K562 (cell line): ENCODE results near the gene PPOX. TPM values are rescaled to one million over a fixed set of nuclear protein-coding genes. Genes with fewer than 3 reads are reported as not detected.

Experiments
- ATAC-seq: fragments of 200-7000 bp; cut with Tn5 transposase; 3 replicates; pipeline ENCODE4 v1.9.1; 2020; ENCODE audit warnings: moderate library complexity
- BruUV-seq: library from RNA; stranded (reverse); fragments of 400-500 nt; replicated peaks from 2 replicates; lab custom pipeline; 2021; lab: Mats Ljungman, UMichigan
- CTCF ChIA-PET: fragments of 300-600 bp; formaldehyde crosslinking; extraction: SDS; loops from one replicate; lab custom pipeline; 2021; ENCODE audit warnings: low intra/inter-chr PET ratio; lab: Yijun Ruan, JAX
- POLR2A ChIA-PET: fragments of 300-600, 350-650 bp; sonication (Branson Sonifier 250); formaldehyde crosslinking; extraction: SDS; loops from one replicate; lab custom pipeline; 2021; ENCODE audit warnings: antibody characterized with exemption, inconsistent platforms; lab: Yijun Ruan, JAX
- DNase-seq, 4 experiments: peaks; one replicate each; pipeline versions ENCODE4 v3.0.0 to v3.0.0-alpha.2; 2011 to 2018; ENCODE audit warnings: low spot score in 3 of 4, mixed read lengths in 3 of 4; ENCODE audit errors: extremely low read depth in 1 of 4
- FAIRE-seq: peaks from 2 replicates; lab custom pipeline; 2011; peaks lifted over from hg19 to GRCh38; lab: Jason Lieb, UNC
- H2AFZ ChIP-seq: 2 replicates; pipeline ENCODE4 v1.6.0; 2011; ENCODE audit warnings: low read depth, low read length, control low read depth, inconsistent platforms
- H3K27ac ChIP-seq: fragments of 200-600 bp; 3 replicates; pipeline ENCODE4 v1.8.0; 2011; ENCODE audit warnings: low read depth, mild to moderate bottlenecking, control low read depth, inconsistent platforms, low read length, moderate library complexity, mixed read lengths; ENCODE audit errors: extremely low read depth
- H3K27me3 ChIP-seq, 2 experiments: fragments of 300-600 bp in 1 of 2; 2 replicates in 1 of 2; 3 replicates in 1 of 2; pipeline versions ENCODE4 v1.6.0 to v1.8.0; 2011; ENCODE audit warnings: inconsistent platforms in 2 of 2, low read length in 2 of 2, mild to moderate bottlenecking in 1 of 2, mixed read lengths in 1 of 2, moderate library complexity in 1 of 2; ENCODE audit not compliant: control insufficient read depth in 2 of 2, insufficient read depth in 2 of 2
- H3K36me3 ChIP-seq: fragments of 300-600 bp; 3 replicates; pipeline ENCODE4 v1.8.0; 2011; ENCODE audit warnings: mild to moderate bottlenecking, low read length, inconsistent platforms; ENCODE audit not compliant: control insufficient read depth, insufficient read depth
- H3K4me1 ChIP-seq, 2 experiments: fragments of 200-600 bp in 1 of 2; replicated peaks in 1 of 2; 2 replicates in 1 of 2; 3 replicates in 1 of 2; pipeline versions ENCODE4 v1.5.1 to v1.8.0; 2011; ENCODE audit warnings: inconsistent platforms in 2 of 2, low read length in 2 of 2, mild to moderate bottlenecking in 1 of 2, mixed read lengths in 1 of 2, moderate library complexity in 1 of 2; ENCODE audit not compliant: control insufficient read depth in 2 of 2, insufficient read depth in 2 of 2
- H3K4me2 ChIP-seq: 2 replicates; pipeline ENCODE4 v1.6.1; 2011; ENCODE audit warnings: low read length, control low read depth, inconsistent platforms, mixed read lengths; ENCODE audit not compliant: insufficient read depth
- H3K4me3 ChIP-seq: fragments of 200-600 bp; sonication (generic), shearing (Covaris generic); 2 replicates; pipeline ENCODE4 v1.5.1; 2016; ENCODE audit warnings: control low read depth, inconsistent platforms
- H3K79me2 ChIP-seq: fragments of 200-600 bp; 3 replicates; pipeline ENCODE4 v1.8.0; 2011; ENCODE audit warnings: low read length, inconsistent platforms; ENCODE audit not compliant: control insufficient read depth, insufficient read depth
- H3K9ac ChIP-seq, 2 experiments: 2 replicates each; pipeline versions ENCODE4 v1.6.0 to v1.6.1; 2011; ENCODE audit warnings: low read depth in 2 of 2, low read length in 2 of 2, control low read depth in 1 of 2, inconsistent platforms in 1 of 2, mild to moderate bottlenecking in 1 of 2, mixed read lengths in 1 of 2; ENCODE audit not compliant: insufficient read depth in 1 of 2
- H3K9me1 ChIP-seq: one replicate; pipeline ENCODE4 v1.6.0; 2011; ENCODE audit warnings: inconsistent platforms, mild to moderate bottlenecking, low read length, moderate library complexity; ENCODE audit not compliant: control insufficient read depth, insufficient read depth
- H3K9me3 ChIP-seq: replicated peaks from 2 replicates; pipeline ENCODE4 v1.5.1; 2011; ENCODE audit warnings: low read depth, low read length, inconsistent platforms; ENCODE audit not compliant: control insufficient read depth, insufficient read depth
- H4K20me1 ChIP-seq: replicated peaks from 2 replicates; pipeline ENCODE4 v1.6.1; 2011; ENCODE audit warnings: low read length, inconsistent platforms, mixed read lengths; ENCODE audit not compliant: control insufficient read depth, insufficient read depth
- BCL6 ChIP-seq: fragments of 250-450 bp; sonication (Bioruptor Pico); IDR thresholded peaks from 2 replicates; pipeline ENCODE4 v1.4.0; 2020
- CEBPB ChIP-seq: fragments of 450-650 bp; IDR thresholded peaks from 2 replicates; pipeline ENCODE4 v1.6.1; 2016; ENCODE audit warnings: missing genetic modification characterization, missing compliant biosample characterization
- DMBX1 ChIP-seq: fragments of 250-450 bp; sonication (Bioruptor Pico); IDR thresholded peaks from 2 replicates; pipeline ENCODE4 v1.8.0; 2022; ENCODE audit warnings: inconsistent platforms, mild to moderate bottlenecking, moderate library complexity, borderline replicate concordance
- SMARCB1 ChIP-seq: IDR thresholded peaks from 2 replicates; pipeline ENCODE4 v1.6.1; 2011; ENCODE audit warnings: improper control_type of control experiment, low read depth; ENCODE audit not compliant: insufficient read length
- SRSF7 ChIP-seq: fragments of 200-400 bp; formaldehyde crosslinking; optimal IDR thresholded peaks from 2 replicates; pipeline ENCODE3; 2017; ENCODE audit warnings: mild to moderate bottlenecking, low read depth, low read length
- TAF15 ChIP-seq: fragments of 200-400 bp; formaldehyde crosslinking; IDR thresholded peaks from 2 replicates; pipeline ENCODE4 v1.6.1; 2017; ENCODE audit warnings: mild to moderate bottlenecking, low read depth, low read length, moderate library complexity
- ZBTB8A ChIP-seq: fragments of 450-650 bp; IDR thresholded peaks from 2 replicates; pipeline ENCODE4 v1.6.1; 2018; ENCODE audit warnings: mild to moderate bottlenecking, moderate library complexity; ENCODE audit not compliant: partially characterized antibody
- ZNF584 ChIP-seq: fragments of 200-800 bp; sonication (Bioruptor generic); IDR thresholded peaks from 2 replicates; pipeline ENCODE4 v1.6.1; 2016; ENCODE audit warnings: low read depth, mild to moderate bottlenecking, missing genetic modification characterization, missing compliant biosample characterization
- WGBS: fragments of 100-300 bp; shearing (Covaris generic); methylation state at CpG from one replicate; pipeline ENCODE4 v1.1.6; 2016; ENCODE audit warnings: low coverage, mixed read lengths; ENCODE audit not compliant: insufficient coverage; ENCODE audit errors: missing lambda C conversion rate; 5-methylcytosine and 5-hydroxymethylcytosine counted together
- in situ Hi-C: fragments of 300-500 bp; cut with MboI; formaldehyde crosslinking; loops from 4 replicates; pipeline ENCODE4 v1.15.0; 2018; ENCODE audit warnings: inconsistent platforms, mixed read lengths
- intact Hi-C: fragments of 100-400 bp; cut with micrococcal nuclease; formaldehyde crosslinking; loops from 2 replicates; pipeline ENCODE4 v1.14.2; 2022
- polyA plus RNA-seq, 8 experiments: library from polyadenylated mRNA; depleted of rRNA in 4 of 8; stranded (reverse) in 5 of 8; unstranded in 3 of 8; fragments of >200 nt; fragmentation: Nextera tagmentation in 2 of 8; fragmentation: Illumina TruSeq in 1 of 8; extraction: Ambion mirVana in 2 of 8; extraction: Trizol in 1 of 8; gene quantifications; 2 replicates each; pipeline versions ENCODE4 v1.2.1 to v1.2.3, GENCODE V29; 2011 to 2014; ENCODE audit warnings: inconsistent platforms in 1 of 8, missing spikeins in 1 of 8
- total RNA-seq, 7 experiments: library from RNA; depleted of rRNA in 6 of 7; stranded (reverse); fragments of >200 nt in 6 of 7; fragmentation: Illumina TruSeq in 2 of 7; extraction: Trizol in 2 of 7; gene quantifications; 2 replicates each; pipeline versions ENCODE4 v1.2.1 to v1.2.3, GENCODE V29; 2011 to 2021; ENCODE audit warnings: low replicate concordance in 1 of 7
- TF ChIP-seq, protein P1 (sequence below): sonication (generic); formaldehyde crosslinking; IDR thresholded peaks from 2 replicates; pipeline ENCODE4 v1.9.0; 2022; ENCODE audit warnings: mild to moderate bottlenecking, missing genetic modification reagents
- TF ChIP-seq, protein P2 (sequence below): fragments of 450-650 bp; formaldehyde crosslinking; IDR thresholded peaks from 2 replicates; pipeline ENCODE4 v1.4.0; 2022; ENCODE audit warnings: missing genetic modification characterization

Gene PPOX
- total and polyA plus RNA-seq, 9 of the 15 experiments (the other 6 are each of a cell fraction or from before 2014, with no cell fraction given): 17.0 to 57.1 (median 38.9) TPM

DNA sequence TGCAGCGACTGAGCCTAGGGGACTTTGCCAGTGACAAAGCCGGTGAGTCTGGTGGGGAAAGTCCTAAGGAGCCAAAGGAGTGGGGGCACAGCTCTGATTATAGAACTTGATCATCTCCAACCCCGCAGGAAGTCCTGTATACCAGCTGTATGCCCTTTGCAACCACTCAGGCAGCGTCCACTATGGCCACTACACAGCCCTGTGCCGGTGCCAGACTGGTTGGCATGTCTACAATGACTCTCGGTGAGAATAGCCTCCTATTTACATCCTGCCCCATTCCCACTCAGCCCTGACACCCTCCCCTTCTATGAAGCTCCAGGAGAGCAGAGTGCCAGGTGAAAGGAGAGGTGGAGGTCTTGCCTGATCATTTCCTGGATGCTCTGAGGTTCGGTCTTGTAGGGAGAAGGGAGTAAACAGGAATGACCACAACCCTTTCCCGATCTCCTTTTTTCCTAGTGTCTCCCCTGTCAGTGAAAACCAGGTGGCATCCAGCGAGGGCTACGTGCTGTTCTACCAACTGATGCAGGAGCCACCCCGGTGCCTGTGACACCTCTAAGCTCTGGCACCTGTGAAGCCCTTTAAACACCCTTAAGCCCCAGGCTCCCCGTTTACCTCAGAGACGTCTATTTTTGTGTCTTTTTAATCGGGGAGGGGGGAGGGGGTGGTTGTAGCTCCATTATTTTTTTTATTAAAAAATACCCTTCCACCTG lies 1.2 kb upstream of the PPOX start:
- H3K9me1 ChIP-seq: no peaks in the 10 kb centered on the region
- TF ChIP-seq SMARCB1 (no peak), TAF15 (no peak), ZBTB8A (no peak), CEBPB (tag) (no peak), DMBX1 (no peak), SRSF7 (no peak), BCL6 (no peak), ZNF584 (CRISPR knock-in tag) (no peak)
- TF ChIP-seq, protein P1, sequence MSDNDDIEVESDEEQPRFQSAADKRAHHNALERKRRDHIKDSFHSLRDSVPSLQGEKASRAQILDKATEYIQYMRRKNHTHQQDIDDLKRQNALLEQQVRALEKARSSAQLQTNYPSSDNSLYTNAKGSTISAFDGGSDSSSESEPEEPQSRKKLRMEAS (CRISPR knock-in tag): no peak
- TF ChIP-seq, protein P2, sequence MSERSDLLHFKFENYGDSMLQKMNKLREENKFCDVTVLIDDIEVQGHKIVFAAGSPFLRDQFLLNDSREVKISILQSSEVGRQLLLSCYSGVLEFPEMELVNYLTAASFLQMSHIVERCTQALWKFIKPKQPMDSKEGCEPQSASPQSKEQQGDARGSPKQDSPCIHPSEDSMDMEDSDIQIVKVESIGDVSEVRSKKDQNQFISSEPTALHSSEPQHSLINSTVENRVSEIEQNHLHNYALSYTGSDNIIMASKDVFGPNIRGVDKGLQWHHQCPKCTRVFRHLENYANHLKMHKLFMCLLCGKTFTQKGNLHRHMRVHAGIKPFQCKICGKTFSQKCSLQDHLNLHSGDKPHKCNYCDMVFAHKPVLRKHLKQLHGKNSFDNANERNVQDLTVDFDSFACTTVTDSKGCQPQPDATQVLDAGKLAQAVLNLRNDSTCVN (CRISPR knock-in tag): no peak
- POLR2A ChIA-PET: interaction anchor here (0.5 to 4.7 kb wide), 11 partner anchors 7 to 232 kb away, joined by 3 to 33 read pairs (median 4); partner anchors contain the start of genes B4GALT3, DEDD, NDUFS2 and UFC1
- WGBS: 67% methylated on average over 13 of the region's 14 CpGs
- no peaks in the 10 kb centered on the region for H3K9me3 ChIP-seq
- no peak overlapping the region for H2AFZ ChIP-seq
- H3K79me2 ChIP-seq: peaks cover 66% of the 10 kb centered on the region
- H3K4me2 ChIP-seq: peak overlapping the region; percentile 95
- intact Hi-C loops (loop anchor here (5.0 kb wide), 1 partner anchor 33 kb away; the partner anchor contains the start of gene DEDD), in situ Hi-C loops (no loop called here)
- no peaks in the 10 kb centered on the region for H3K27me3 ChIP-seq
- FAIRE-seq: no peak
- peak overlapping the region; percentile 55 for H3K4me3 ChIP-seq
- H3K36me3 ChIP-seq: peaks cover 68% of the 10 kb centered on the region
- no TSS peak for BruUV-seq
- no peaks in the 10 kb centered on the region for H4K20me1 ChIP-seq
- CTCF ChIA-PET: interaction anchor here (1.0 to 1.3 kb wide), 2 partner anchors 176 to 209 kb away, joined by 4 to 6 read pairs; no protein-coding TSS in a partner anchor
- H3K4me1 ChIP-seq: peaks cover 63 to 78% of the 10 kb centered on the region in 2 experiments
- H3K27ac ChIP-seq: peak overlapping the region; percentile 83
- no peak for DNase-seq
- ATAC-seq: no peak
- peak overlapping the region; percentile 86 to 97; a peak in 3 of 4 replicates for H3K9ac ChIP-seq
